ENCODE data around the gene JUP. TPM values are rescaled to one million over a fixed set of nuclear protein-coding genes. Genes with fewer than 3 reads are reported as not detected.
A peak's percentile ranks its signal among the peaks of the same experiment; 100 is the strongest.

Gene JUP
- total and polyA plus RNA-seq, 2 of the 13 experiments (the other 11 are each of a cell fraction or from before 2014, with no cell fraction given): 12.1 to 20.6 TPM

GRCh38 chr17:41711669-41712400, 74.7 kb downstream of the JUP start, which contains the start of gene GAST (continued):
- no peak for TF ChIP-seq ZNF768 (CRISPR knock-in tag; IDR thresholded peaks at IDR 0.05)
- no peak for TF ChIP-seq ZNF430 (CRISPR knock-in tag; IDR thresholded peaks at IDR 0.05)
- TF ChIP-seq MAX (IDR thresholded peaks at IDR 0.05): 0 out of 2 replicates have a peak, but pooled peaks have one; percentile 28
- TF ChIP-seq SNAI1 (CRISPR knock-in tag; IDR thresholded peaks at IDR 0.05; ENCODE audit: borderline replicate concordance): no peak
- TF ChIP-seq ATF7 (IDR thresholded peaks at IDR 0.05): no peak
- TF ChIP-seq ATF7 (CRISPR knock-in tag; IDR thresholded peaks at IDR 0.05): no peak
- peak; percentile 80 for TF ChIP-seq ZNF296 (CRISPR knock-in tag; conservative IDR thresholded peaks at IDR 0.05)
- TF ChIP-seq MAZ (IDR thresholded peaks at IDR 0.05; ENCODE audit: borderline replicate concordance, low read depth, low read length): no peak
- 0 out of 2 replicates have a peak, but pooled peaks have one; percentile 44 for TF ChIP-seq MAZ (CRISPR knock-in tag; IDR thresholded peaks at IDR 0.05; ENCODE audit: low read depth)
- TF ChIP-seq NONO (IDR thresholded peaks at IDR 0.05): no peak
- TF ChIP-seq NONO (CRISPR knock-in tag; conservative IDR thresholded peaks at IDR 0.05): 0 out of 2 replicates have a peak, but pooled peaks have one; percentile 26
- TF ChIP-seq PAXIP1 (CRISPR knock-in tag; conservative IDR thresholded peaks at IDR 0.05): peak; percentile 38; the same call in 1 of the 2 replicates
- TF ChIP-seq NFKBIZ (CRISPR knock-in tag; IDR thresholded peaks at IDR 0.05): no peak
- TF ChIP-seq ATM (IDR thresholded peaks at IDR 0.05; ENCODE audit: borderline replicate concordance): no peak
- peak; percentile 48; the same call in 1 of the 2 replicates for TF ChIP-seq ZHX1 (CRISPR knock-in tag; IDR thresholded peaks at IDR 0.05; ENCODE audit: low read depth)
- TF ChIP-seq ZSCAN25 (CRISPR knock-in tag; IDR thresholded peaks at IDR 0.05): peak; percentile 65; the same call in 1 of the 2 replicates
- TF ChIP-seq ZNF737 (CRISPR knock-in tag; IDR thresholded peaks at IDR 0.05; ENCODE audit: borderline replicate concordance): 0 out of 2 replicates have a peak, but pooled peaks have one; percentile 21
- peak; percentile 59; the same call in 1 of the 2 replicates for TF ChIP-seq CEBPB (IDR thresholded peaks at IDR 0.05; ENCODE audit: borderline replicate concordance, low read depth, low read length)
- TF ChIP-seq ZNF30 (CRISPR knock-in tag; IDR thresholded peaks at IDR 0.05): 0 out of 2 replicates have a peak, but pooled peaks have one; percentile 6
- TF ChIP-seq ZNF746 (CRISPR knock-in tag; IDR thresholded peaks at IDR 0.05): peak; percentile 97
- peak; percentile 53; the same call in 1 of the 2 replicates for TF ChIP-seq NR2F2 (IDR thresholded peaks at IDR 0.05; ENCODE audit: borderline replicate concordance, low read depth)
- peak; percentile 28; the same call in 1 of the 2 replicates for TF ChIP-seq SP4 (CRISPR knock-in tag; IDR thresholded peaks at IDR 0.05)
- 0 out of 2 replicates have a peak, but pooled peaks have one; percentile 29 for TF ChIP-seq ZMYM4 (CRISPR knock-in tag; IDR thresholded peaks at IDR 0.05)
- 0 out of 2 replicates have a peak, but pooled peaks have one; percentile 33 for TF ChIP-seq HIVEP1 (CRISPR knock-in tag; IDR thresholded peaks at IDR 0.05)
- peak; percentile 12; the same call in 1 of the 2 replicates for TF ChIP-seq BHLHE40 (IDR thresholded peaks at IDR 0.05; ENCODE audit: low read length)
